Body of pancreas (tissue), 4 donors: ENCODE data around the gene CFAP46.

Source experiments
- POLR2A ChIP-seq, 3 donors: fragments of 450-650 bp; IDR thresholded peaks; one replicate each; pipeline ENCODE4 v1.6.1; 2016; ENCODE audit warnings: antibody characterized with exemption in 3 of 3, mild to moderate bottlenecking in 2 of 3
- TF ChIP-seq, protein P1 (sequence below), 7 experiments: fragments of 450-650 bp in 4 of 7; fragments of 200-600 bp in 3 of 7; sonication (generic) in 3 of 7; IDR thresholded peaks; one replicate each; pipeline ENCODE4 v1.5.1; 2016 to 2019; ENCODE audit warnings: antibody characterized with exemption in 7 of 7

DNA sequence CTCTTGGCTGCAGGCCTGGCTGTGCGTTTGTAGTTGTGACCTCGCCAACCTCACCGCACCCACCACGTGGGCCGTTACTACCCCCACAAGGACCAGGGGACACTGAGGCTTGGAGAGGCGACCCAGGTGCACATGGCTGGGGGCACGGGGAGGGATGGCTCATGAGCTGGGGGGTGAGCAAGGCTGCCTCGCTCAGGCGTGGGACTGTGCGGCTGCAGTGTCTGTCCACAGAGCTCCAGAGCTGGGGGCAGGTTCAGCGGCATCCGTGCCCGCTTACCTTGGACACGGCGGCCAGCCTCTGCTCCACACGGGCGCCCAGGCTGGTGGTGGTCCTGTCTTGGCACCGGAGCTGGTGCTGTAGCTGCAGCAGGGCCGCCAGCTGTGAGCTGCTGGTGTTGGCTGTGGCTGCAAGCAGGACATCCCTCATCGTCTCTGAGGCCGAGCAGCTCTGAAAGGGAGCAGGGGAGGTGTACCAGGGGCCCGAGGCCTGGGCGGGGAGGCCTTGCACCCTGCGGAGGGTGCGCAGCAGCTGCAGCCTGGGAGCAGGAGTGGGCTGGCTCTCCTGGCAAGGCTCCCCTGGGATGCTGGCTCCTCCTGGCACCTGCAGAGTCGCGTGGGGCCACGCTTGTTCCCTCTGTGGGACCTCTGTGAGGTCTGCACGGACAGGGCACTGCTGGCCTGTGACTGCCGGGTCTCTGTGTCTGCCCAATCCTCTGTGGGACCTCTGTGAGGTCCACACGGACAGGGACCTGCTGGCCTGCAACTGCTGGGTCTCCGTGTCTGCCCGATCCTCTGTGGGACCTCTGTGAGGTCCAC is 96.4 kb downstream of the CFAP46 start:
- TF ChIP-seq, protein P1, sequence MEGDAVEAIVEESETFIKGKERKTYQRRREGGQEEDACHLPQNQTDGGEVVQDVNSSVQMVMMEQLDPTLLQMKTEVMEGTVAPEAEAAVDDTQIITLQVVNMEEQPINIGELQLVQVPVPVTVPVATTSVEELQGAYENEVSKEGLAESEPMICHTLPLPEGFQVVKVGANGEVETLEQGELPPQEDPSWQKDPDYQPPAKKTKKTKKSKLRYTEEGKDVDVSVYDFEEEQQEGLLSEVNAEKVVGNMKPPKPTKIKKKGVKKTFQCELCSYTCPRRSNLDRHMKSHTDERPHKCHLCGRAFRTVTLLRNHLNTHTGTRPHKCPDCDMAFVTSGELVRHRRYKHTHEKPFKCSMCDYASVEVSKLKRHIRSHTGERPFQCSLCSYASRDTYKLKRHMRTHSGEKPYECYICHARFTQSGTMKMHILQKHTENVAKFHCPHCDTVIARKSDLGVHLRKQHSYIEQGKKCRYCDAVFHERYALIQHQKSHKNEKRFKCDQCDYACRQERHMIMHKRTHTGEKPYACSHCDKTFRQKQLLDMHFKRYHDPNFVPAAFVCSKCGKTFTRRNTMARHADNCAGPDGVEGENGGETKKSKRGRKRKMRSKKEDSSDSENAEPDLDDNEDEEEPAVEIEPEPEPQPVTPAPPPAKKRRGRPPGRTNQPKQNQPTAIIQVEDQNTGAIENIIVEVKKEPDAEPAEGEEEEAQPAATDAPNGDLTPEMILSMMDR (IDR thresholded peaks at IDR 0.05) = no peak
- no peak for TF ChIP-seq POLR2A (IDR thresholded peaks at IDR 0.05)
